CD8-positive, alpha-beta memory T cell (primary cell): Measurements from ENCODE around the gene DDHD1. TPM values are rescaled to one million over a fixed set of nuclear protein-coding genes. Genes with fewer than 3 reads are reported as not detected.

Experiments
- CTCF ChIA-PET: fragments of 350-600 bp; sonication (Branson Sonifier 250); formaldehyde crosslinking; loops from one replicate; lab custom pipeline; 2021; ENCODE audit warnings: antibody characterized with exemption; lab: Charles Lee
- POLR2A ChIA-PET: fragments of 350-600 bp; sonication (Branson Sonifier 250); formaldehyde crosslinking; loops from one replicate; lab custom pipeline; 2021; ENCODE audit warnings: antibody characterized with exemption; lab: Charles Lee
- DNase-seq, 5 donors: peaks; one replicate each; pipeline versions ENCODE4 v3.0.0 to v3.0.0-alpha.2; 2020 to 2022; ENCODE audit warnings: mixed read lengths in 1 of 5
- H3K27ac ChIP-seq: one replicate; pipeline ENCODE4 v1.7.0; 2013; ENCODE audit warnings: low read depth, mild to moderate bottlenecking, low read length, moderate library complexity
- H3K27me3 ChIP-seq: 2 replicates; pipeline ENCODE4 v1.7.0; 2013; ENCODE audit warnings: low read length, mild to moderate bottlenecking; ENCODE audit not compliant: insufficient read depth, poor library complexity, severe bottlenecking
- H3K36me3 ChIP-seq: 2 replicates; pipeline ENCODE4 v1.7.0; 2013; ENCODE audit warnings: mild to moderate bottlenecking, low read length, moderate library complexity; ENCODE audit not compliant: insufficient read depth
- H3K4me1 ChIP-seq: 2 replicates; pipeline ENCODE4 v1.7.0; 2013; ENCODE audit warnings: mild to moderate bottlenecking, low read length, moderate library complexity; ENCODE audit not compliant: insufficient read depth
- H3K4me3 ChIP-seq: 2 replicates; pipeline ENCODE4 v1.7.0; 2013; ENCODE audit warnings: mild to moderate bottlenecking, low read length
- H3K9me3 ChIP-seq: 2 replicates; pipeline ENCODE4 v1.7.0; 2013; ENCODE audit warnings: mild to moderate bottlenecking, low read length
- H3K27ac Mint-ChIP-seq, 8 donors: one replicate each; pipeline ENCODE4 v1.8.0; 2020 to 2021; ENCODE audit warnings: mixed read lengths in 8 of 8, mild to moderate bottlenecking in 6 of 8, inconsistent platforms in 3 of 8, moderate library complexity in 3 of 8
- H3K27me3 Mint-ChIP-seq, 2 donors: one replicate each; pipeline ENCODE4 v1.8.0; 2020 to 2021; ENCODE audit warnings: mixed read lengths in 2 of 2, mild to moderate bottlenecking in 1 of 2, moderate library complexity in 1 of 2
- H3K36me3 Mint-ChIP-seq, 3 donors: one replicate each; pipeline ENCODE4 v1.8.0; 2020 to 2021; ENCODE audit warnings: mixed read lengths in 3 of 3, inconsistent platforms in 1 of 3, mild to moderate bottlenecking in 1 of 3
- H3K4me1 Mint-ChIP-seq, 3 donors: one replicate each; pipeline ENCODE4 v1.8.0; 2020 to 2021; ENCODE audit warnings: mixed read lengths in 3 of 3, inconsistent platforms in 1 of 3, mild to moderate bottlenecking in 1 of 3
- H3K4me3 Mint-ChIP-seq, 7 donors: one replicate each; pipeline ENCODE4 v1.8.0; 2020 to 2021; ENCODE audit warnings: mixed read lengths in 7 of 7, mild to moderate bottlenecking in 6 of 7, moderate library complexity in 4 of 7, inconsistent platforms in 2 of 7
- H3K9me3 Mint-ChIP-seq, 5 donors: one replicate each; pipeline ENCODE4 v1.8.0; 2020 to 2022; ENCODE audit warnings: mixed read lengths in 5 of 5, mild to moderate bottlenecking in 3 of 5, moderate library complexity in 2 of 5, inconsistent platforms in 1 of 5
- polyA plus RNA-seq: library from polyadenylated mRNA; unstranded; fragments of 300-500 nt; fragmentation: Illumina TruSeq; gene quantifications from one replicate; pipeline ENCODE4 v1.2.3, GENCODE V29; 2021
- total RNA-seq, 2 experiments: library from RNA; stranded (reverse); gene quantifications; one replicate each; pipeline ENCODE4 v1.2.3, GENCODE V29; 2021

DDHD1 gene
- total and polyA plus RNA-seq, 3 experiments from 2014 or later, result 7.6 to 53.8 (median 51.8) TPM

- no peaks in the 10 kb centered on the region for H3K27me3 ChIP-seq
- ChIA-PET POLR2A (no interaction called here), CTCF (no interaction called here)
- H3K4me1 ChIP-seq, result no peaks in the 10 kb centered on the region
- H3K36me3 ChIP-seq, result no peaks in the 10 kb centered on the region
- no peak overlapping the region for H3K27ac ChIP-seq
- DNase-seq, result no peak
- Mint-ChIP-seq H3K36me3 (no peaks in the 10 kb centered on the region), H3K27me3 (peaks cover 2 to 25% of the 10 kb centered on the region in 2 donors), H3K4me1 (no peaks in the 10 kb centered on the region), H3K27ac (no peak overlapping the region), H3K4me3 (no peak overlapping the region), H3K9me3 (no peaks in the 10 kb centered on the region)
- no peaks in the 10 kb centered on the region for H3K9me3 ChIP-seq
- H3K4me3 ChIP-seq, result no peak overlapping the region
These were observed 142.1 kb downstream of the DDHD1 start for GRCh38 chr14:53011053-53011462.

DNA sequence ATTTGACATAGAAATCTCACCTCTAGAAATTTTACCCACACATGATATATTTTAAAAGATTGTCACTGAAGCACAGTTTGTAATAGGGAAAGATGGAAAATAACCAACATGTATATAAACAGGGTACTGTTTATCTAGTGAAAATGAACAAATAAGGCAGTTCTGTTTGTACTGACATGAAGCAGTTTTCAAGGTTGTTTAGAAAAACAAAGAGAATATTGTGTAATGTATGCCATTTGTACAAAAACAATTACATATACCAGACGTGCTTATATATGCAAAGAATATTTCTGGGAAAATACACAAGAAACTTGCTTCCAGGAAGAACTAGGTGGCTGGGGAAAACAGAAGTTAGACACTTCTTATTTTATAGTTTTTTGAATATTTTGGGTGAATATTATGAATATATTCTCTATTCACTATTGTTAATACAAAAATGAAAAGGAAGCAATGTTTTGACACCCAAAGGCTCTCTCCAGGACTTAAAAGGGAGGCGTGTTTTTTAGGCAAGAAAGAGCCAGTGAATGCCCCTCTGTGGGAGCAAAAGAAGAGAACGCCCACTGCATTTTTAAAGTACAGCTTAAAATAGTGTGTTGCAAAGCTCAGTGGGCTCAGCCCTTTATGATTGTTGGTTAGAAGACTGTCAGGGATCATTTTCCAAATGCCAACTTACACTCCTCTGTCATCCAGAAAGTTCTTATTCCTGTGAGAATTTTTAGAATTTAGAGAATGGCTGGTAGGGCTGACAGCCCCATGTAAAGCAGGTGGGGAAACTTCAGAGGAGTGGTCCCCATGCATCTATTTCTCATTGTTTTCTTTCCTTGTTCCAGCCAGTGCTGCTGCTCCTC is 142.7 kb downstream of the DDHD1 start:
- Histone ChIP-seq H3K27me3 (no peaks in the 10 kb centered on the region), H3K4me3 (no peak overlapping the region), H3K9me3 (no peaks in the 10 kb centered on the region), H3K36me3 (no peaks in the 10 kb centered on the region), H3K27ac (no peak overlapping the region), H3K4me1 (no peaks in the 10 kb centered on the region)
- CTCF ChIA-PET, result no interaction called here
- DNase-seq, result no peak
- no peaks in the 10 kb centered on the region for H3K36me3 Mint-ChIP-seq
- no peaks in the 10 kb centered on the region for H3K4me1 Mint-ChIP-seq
- H3K9me3 Mint-ChIP-seq, result no peaks in the 10 kb centered on the region
- peaks cover 2 to 21% of the 10 kb centered on the region in 2 donors for H3K27me3 Mint-ChIP-seq
- H3K27ac Mint-ChIP-seq, result no peak overlapping the region
- POLR2A ChIA-PET, result no interaction called here
- no peak overlapping the region for H3K4me3 Mint-ChIP-seq

- Mint-ChIP-seq H3K4me1 (no peaks in the 10 kb centered on the region), H3K9me3 (no peaks in the 10 kb centered on the region), H3K27me3 (peaks cover 0 to 8% of the 10 kb centered on the region in 2 donors), H3K36me3 (no peaks in the 10 kb centered on the region), H3K4me3 (no peak overlapping the region), H3K27ac (no peak overlapping the region)
- no peak for DNase-seq
- CTCF ChIA-PET, result no interaction called here
- Histone ChIP-seq H3K9me3 (no peaks in the 10 kb centered on the region), H3K36me3 (no peaks in the 10 kb centered on the region), H3K4me3 (no peak overlapping the region), H3K27me3 (no peaks in the 10 kb centered on the region), H3K27ac (no peak overlapping the region), H3K4me1 (no peaks in the 10 kb centered on the region)
- POLR2A ChIA-PET, result no interaction called here
These were observed 146.1 kb downstream of the DDHD1 start for GRCh38 chr14:53006931-53007562.

DNA sequence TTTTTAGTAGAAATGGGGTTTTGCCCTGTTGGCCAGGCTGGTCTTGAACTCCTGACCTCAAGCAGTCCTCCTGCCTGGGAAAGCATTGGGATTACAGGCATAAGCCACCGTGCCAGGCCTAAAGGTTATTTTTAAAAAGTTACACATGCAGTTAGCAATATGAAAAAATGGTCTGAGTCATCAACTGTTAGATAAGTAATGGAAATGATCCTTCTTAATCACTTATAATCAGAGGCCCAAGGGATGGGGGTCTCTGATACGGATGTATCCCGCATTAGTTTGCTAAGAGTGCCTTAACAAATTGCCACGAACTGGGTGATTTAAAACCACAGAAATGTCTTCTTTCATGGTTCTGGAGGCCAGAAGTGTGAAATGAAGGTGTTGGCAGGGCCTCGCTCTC is 148.1 kb downstream of the DDHD1 start:
- ChIA-PET CTCF (no interaction called here), POLR2A (no interaction called here)
- no peaks in the 10 kb centered on the region for H3K4me1 ChIP-seq
- no peak overlapping the region for H3K27ac ChIP-seq
- no peak for DNase-seq
- no peaks in the 10 kb centered on the region for H3K9me3 ChIP-seq
- no peaks in the 10 kb centered on the region for H3K36me3 ChIP-seq
- H3K27me3 ChIP-seq, result no peaks in the 10 kb centered on the region
- no peak overlapping the region for H3K4me3 Mint-ChIP-seq
- H3K4me1 Mint-ChIP-seq, result no peaks in the 10 kb centered on the region
- H3K27me3 Mint-ChIP-seq, result peaks cover 0 to 8% of the 10 kb centered on the region in 2 donors
- no peaks in the 10 kb centered on the region for H3K36me3 Mint-ChIP-seq
- H3K9me3 Mint-ChIP-seq, result no peaks in the 10 kb centered on the region
- H3K27ac Mint-ChIP-seq, result no peak overlapping the region
- no peak overlapping the region for H3K4me3 ChIP-seq

DNA sequence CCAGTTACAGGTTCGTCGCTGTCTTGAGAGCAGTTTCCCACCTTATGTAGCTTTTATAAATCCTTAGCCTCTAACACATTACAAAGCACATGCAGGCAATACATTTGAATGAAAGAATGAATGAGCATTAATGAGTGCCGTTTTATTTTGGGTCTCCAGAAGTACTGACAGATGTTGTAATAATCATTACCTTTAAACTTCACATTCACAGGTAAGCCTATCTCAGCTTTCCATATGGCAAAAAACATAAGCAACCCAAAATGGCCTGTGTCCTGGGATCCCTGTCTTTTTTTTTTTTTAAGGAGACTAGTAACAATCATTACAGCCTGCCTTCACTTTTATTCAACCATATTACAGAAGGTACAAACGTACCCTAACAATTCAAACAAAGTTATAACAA is 149.3 kb downstream of the DDHD1 start:
- Mint-ChIP-seq H3K36me3 (no peaks in the 10 kb centered on the region), H3K27ac (no peak overlapping the region), H3K9me3 (no peaks in the 10 kb centered on the region), H3K4me1 (no peaks in the 10 kb centered on the region), H3K4me3 (no peak overlapping the region), H3K27me3 (peaks cover 0 to 14% of the 10 kb centered on the region in 2 donors)
- no peak for DNase-seq
- Histone ChIP-seq H3K27me3 (no peaks in the 10 kb centered on the region), H3K36me3 (no peaks in the 10 kb centered on the region), H3K4me1 (no peaks in the 10 kb centered on the region), H3K27ac (no peak overlapping the region), H3K4me3 (no peak overlapping the region), H3K9me3 (no peaks in the 10 kb centered on the region)
- POLR2A ChIA-PET, result no interaction called here
- CTCF ChIA-PET, result interaction anchor here (0.7 kb wide), 1 partner anchor 236 kb away, joined by 4 read pairs; no protein-coding TSS in a partner anchor

DNA sequence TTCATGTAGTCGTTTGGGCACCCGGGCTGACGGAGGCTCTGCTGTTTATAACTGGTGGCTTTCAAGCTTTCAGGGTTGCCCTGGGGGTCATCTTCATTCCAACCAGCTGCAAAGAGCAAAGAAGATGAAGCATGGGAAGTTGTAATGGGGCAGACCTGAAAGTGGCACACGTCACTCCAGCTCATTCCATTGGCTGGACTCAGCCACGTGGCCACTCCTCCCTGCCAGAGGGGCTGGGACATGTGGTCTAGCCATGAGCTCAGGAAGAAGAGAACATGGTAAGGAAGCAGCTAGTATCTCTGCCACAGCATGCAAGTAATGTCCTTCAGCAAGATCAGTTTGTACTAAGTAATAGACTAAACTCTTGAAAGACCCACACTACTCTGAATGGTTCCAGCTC is 150.5 kb downstream of the DDHD1 start:
- ChIA-PET POLR2A (no interaction called here), CTCF (no interaction called here)
- no peaks in the 10 kb centered on the region for H3K36me3 ChIP-seq
- Mint-ChIP-seq H3K36me3 (no peaks in the 10 kb centered on the region), H3K4me3 (no peak overlapping the region), H3K27me3 (peaks cover 2 to 20% of the 10 kb centered on the region in 2 donors), H3K4me1 (no peaks in the 10 kb centered on the region), H3K9me3 (peaks cover 0 to 2% (median 0%) of the 10 kb centered on the region in 5 donors), H3K27ac (no peak overlapping the region)
- no peak for DNase-seq
- H3K27me3 ChIP-seq, result no peaks in the 10 kb centered on the region
- no peaks in the 10 kb centered on the region for H3K9me3 ChIP-seq
- no peaks in the 10 kb centered on the region for H3K4me1 ChIP-seq
- no peak overlapping the region for H3K27ac ChIP-seq
- no peak overlapping the region for H3K4me3 ChIP-seq

DNA sequence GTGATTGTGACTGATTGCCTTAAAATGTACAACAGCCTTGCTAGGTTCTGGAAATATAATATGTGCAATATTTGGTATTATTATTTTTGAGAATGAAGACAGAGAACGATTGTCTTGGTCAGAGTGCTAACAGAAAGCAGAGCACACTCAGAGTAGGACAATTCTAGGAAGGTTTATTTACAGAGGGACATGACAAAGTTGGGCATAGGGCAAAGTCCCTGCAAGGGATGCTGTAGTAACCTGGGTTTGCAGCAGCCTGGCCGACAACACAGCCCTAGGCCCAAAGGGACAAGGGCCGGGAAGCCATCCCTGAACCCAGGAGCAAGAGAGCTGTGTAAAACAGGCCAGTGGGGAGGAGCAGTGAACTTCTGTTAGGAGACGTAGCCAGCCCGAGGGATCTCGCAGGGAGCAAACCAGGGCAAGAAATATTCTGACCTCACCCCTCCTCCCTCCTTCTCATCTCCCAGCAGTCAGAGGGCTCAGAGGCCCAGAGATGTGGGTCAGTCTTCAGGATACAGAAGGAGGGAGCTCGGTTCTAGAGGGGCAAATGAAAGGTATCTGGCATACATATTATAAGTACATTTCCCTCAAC is 151.2 kb downstream of the DDHD1 start:
- Mint-ChIP-seq H3K4me3 (no peak overlapping the region), H3K27ac (no peak overlapping the region), H3K27me3 (peaks cover 2 to 15% of the 10 kb centered on the region in 2 donors), H3K36me3 (no peaks in the 10 kb centered on the region), H3K9me3 (peaks cover 0 to 2% (median 0%) of the 10 kb centered on the region in 5 donors), H3K4me1 (no peaks in the 10 kb centered on the region)
- ChIA-PET CTCF (no interaction called here), POLR2A (no interaction called here)
- Histone ChIP-seq H3K4me3 (no peak overlapping the region), H3K9me3 (no peaks in the 10 kb centered on the region), H3K27ac (no peak overlapping the region), H3K27me3 (no peaks in the 10 kb centered on the region), H3K4me1 (no peaks in the 10 kb centered on the region), H3K36me3 (no peaks in the 10 kb centered on the region)
- DNase-seq, result no peak

DNA sequence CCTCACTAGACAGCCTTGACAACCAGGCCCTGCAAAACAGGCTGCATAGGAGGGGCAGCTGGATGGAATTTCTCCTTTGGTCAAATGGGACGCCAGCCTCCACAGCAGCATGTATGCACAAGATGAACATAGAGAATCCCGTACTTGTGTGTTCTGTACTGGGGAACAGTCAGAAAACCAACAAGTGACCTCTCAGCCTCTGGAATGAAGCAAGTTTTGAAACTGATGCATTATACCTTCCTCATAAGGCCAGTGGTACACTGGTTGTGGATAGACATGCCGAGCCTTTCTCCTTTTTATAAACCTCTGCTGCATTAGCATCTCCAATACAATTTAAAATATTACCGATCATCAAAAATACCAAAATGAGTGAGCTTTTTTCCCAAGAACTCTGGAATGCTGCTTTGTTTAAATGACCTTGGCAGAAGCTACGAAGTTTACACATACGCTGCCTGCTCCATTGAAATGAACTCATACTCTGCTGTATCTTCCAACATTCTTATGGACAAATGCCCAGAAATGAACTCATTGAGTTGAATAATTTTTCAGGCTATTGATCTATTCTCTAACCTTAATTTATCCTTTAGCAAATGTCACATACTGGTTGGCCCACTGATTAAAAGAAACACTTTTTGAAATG is 154.6 kb downstream of the DDHD1 start:
- Mint-ChIP-seq H3K4me1 (no peaks in the 10 kb centered on the region), H3K27ac (no peak overlapping the region), H3K9me3 (peaks cover 0 to 2% (median 0%) of the 10 kb centered on the region in 5 donors), H3K4me3 (no peak overlapping the region), H3K36me3 (peaks cover 0 to 4% (median 4%) of the 10 kb centered on the region in 3 donors), H3K27me3 (peaks cover 4 to 24% of the 10 kb centered on the region in 2 donors)
- Histone ChIP-seq H3K36me3 (no peaks in the 10 kb centered on the region), H3K9me3 (no peaks in the 10 kb centered on the region), H3K27ac (no peak overlapping the region), H3K4me1 (no peaks in the 10 kb centered on the region), H3K4me3 (no peak overlapping the region), H3K27me3 (no peaks in the 10 kb centered on the region)
- CTCF ChIA-PET, result no interaction called here
- POLR2A ChIA-PET, result no interaction called here
- no peak for DNase-seq
